HL-60 (cell line): ENCODE measurements around the gene GPALPP1.

Experiments
- DNase-seq, 2 experiments: peaks; one replicate each; pipeline ENCODE4 v3.0.0-alpha.2; 2010 to 2020; ENCODE audit warnings: low read depth in 1 of 2, low spot score in 1 of 2
- H3K27ac ChIP-seq: fragments of 250-450 bp; sonication (Bioruptor Pico); replicated peaks from 2 replicates; pipeline ENCODE4 v1.5.1; 2020; ENCODE audit warnings: mild to moderate bottlenecking, moderate library complexity
- H3K27me3 ChIP-seq: fragments of 250-450 bp; sonication (Bioruptor Pico); 2 replicates; pipeline ENCODE4 v1.5.1; 2021; ENCODE audit warnings: mild to moderate bottlenecking, moderate library complexity; ENCODE audit not compliant: insufficient read depth, poor library complexity, severe bottlenecking
- H3K4me3 ChIP-seq: replicated peaks from 2 replicates; pipeline ENCODE4 v1.5.1; 2011; ENCODE audit warnings: mild to moderate bottlenecking, control low read depth, low read length; ENCODE audit not compliant: insufficient read depth
- GABPA ChIP-seq: IDR thresholded peaks from 2 replicates; pipeline ENCODE4 v1.6.1; 2012; ENCODE audit warnings: low read depth
- POLR2AphosphoS5 ChIP-seq: IDR thresholded peaks from 2 replicates; pipeline ENCODE4 v1.6.1; 2012; ENCODE audit warnings: low read depth
- SPI1 ChIP-seq: IDR thresholded peaks from 2 replicates; pipeline ENCODE4 v1.6.1; 2012; ENCODE audit warnings: low read depth, mild to moderate bottlenecking, borderline replicate concordance
- TF ChIP-seq, protein P1 (sequence below): IDR thresholded peaks from one replicate; pipeline ENCODE4 v1.5.1; 2011; ENCODE audit warnings: low read length, control low read depth, inconsistent platforms; ENCODE audit not compliant: insufficient read depth
- TF ChIP-seq, protein P2 (sequence below): IDR thresholded peaks from 2 replicates; pipeline ENCODE4 v1.6.1; 2012; ENCODE audit warnings: low read depth; ENCODE audit not compliant: insufficient replicate concordance

GPALPP1 gene

DNA sequence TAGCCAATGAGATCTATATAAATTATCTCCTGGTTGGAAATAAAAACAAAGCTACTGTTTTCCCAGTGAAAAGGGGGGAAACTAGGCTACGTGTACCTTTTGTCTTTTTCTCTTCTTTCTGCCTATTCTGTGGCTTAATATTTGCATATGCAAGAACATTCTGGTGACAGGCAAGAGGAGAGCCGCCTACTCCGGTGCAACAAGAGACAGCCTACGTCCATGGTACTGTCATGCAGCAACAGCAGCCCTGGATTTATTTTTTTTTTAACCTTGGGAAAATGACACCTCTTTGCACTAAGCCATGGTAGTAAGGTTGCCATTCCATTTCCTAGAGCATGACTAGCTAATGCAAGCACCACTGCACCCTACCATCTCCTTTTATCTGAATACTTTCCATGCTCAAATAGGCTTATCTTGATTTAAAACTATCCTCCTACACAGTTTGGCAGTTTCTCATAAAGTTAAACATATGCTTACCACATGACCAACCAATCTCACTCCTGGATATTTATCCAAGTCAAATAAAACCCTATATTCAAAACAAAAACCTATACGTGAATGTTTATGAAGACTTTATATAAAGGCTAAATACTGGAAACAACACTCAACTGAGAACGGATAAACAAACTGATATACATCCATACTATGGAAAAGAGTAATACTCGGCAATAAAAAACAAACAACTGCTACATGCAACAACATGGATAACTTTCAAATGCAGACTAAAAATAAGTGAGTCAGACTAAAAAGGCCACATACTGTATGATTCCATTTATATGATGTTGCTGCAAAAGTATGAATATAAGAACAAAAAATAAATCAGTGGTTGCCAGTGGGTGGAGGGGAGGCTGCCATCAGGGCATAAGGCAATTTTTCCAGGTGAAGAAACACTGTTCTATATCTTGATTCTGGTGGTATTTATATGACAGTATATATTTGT lies 17.4 kb upstream of the GPALPP1 start:
- H3K27ac ChIP-seq = no peak overlapping the region

DNA sequence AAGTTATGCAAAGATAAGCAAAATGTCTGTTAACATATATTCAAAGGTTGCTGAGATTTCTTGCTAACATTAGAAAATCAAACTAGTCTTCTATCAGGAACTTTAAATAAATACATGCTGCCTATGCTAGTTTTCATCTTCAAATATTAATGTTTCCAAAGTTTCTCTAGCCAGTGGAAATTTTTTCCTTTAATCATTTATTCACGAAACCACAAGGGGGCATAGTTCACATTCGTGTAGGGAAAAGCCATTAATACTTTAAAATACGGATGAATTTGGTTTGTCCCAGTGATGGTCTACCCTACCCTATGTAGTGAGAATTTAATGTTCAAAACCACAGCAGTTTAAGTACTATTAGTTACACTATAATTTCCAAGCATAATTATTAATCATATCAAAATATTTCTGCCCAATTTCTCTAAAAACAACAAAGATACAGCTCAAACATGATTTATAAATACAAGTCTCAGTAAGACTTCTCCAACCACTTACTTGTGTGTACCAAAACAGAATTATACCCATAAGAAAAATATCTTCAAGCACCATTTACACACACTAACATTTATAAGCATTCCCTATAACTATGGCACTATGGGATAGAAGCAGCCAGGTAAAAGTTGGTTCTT lies 16.3 kb upstream of the GPALPP1 start:
- Histone ChIP-seq H3K4me3 (no peak overlapping the region), H3K27me3 (no peaks in the 10 kb centered on the region), H3K27ac (no peak overlapping the region)
- DNase-seq = no peak
- TF ChIP-seq SPI1 (no peak), GABPA (no peak)
- TF ChIP-seq, protein P1, sequence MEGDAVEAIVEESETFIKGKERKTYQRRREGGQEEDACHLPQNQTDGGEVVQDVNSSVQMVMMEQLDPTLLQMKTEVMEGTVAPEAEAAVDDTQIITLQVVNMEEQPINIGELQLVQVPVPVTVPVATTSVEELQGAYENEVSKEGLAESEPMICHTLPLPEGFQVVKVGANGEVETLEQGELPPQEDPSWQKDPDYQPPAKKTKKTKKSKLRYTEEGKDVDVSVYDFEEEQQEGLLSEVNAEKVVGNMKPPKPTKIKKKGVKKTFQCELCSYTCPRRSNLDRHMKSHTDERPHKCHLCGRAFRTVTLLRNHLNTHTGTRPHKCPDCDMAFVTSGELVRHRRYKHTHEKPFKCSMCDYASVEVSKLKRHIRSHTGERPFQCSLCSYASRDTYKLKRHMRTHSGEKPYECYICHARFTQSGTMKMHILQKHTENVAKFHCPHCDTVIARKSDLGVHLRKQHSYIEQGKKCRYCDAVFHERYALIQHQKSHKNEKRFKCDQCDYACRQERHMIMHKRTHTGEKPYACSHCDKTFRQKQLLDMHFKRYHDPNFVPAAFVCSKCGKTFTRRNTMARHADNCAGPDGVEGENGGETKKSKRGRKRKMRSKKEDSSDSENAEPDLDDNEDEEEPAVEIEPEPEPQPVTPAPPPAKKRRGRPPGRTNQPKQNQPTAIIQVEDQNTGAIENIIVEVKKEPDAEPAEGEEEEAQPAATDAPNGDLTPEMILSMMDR = peak; percentile 7

More for the DNA sequence above, 17.4 kb upstream of the GPALPP1 start:
- TF ChIP-seq POLR2AphosphoS5 (no peak), GABPA (no peak), SPI1 (no peak)
- TF ChIP-seq, protein P1 = no peak
- TF ChIP-seq, protein P2, sequence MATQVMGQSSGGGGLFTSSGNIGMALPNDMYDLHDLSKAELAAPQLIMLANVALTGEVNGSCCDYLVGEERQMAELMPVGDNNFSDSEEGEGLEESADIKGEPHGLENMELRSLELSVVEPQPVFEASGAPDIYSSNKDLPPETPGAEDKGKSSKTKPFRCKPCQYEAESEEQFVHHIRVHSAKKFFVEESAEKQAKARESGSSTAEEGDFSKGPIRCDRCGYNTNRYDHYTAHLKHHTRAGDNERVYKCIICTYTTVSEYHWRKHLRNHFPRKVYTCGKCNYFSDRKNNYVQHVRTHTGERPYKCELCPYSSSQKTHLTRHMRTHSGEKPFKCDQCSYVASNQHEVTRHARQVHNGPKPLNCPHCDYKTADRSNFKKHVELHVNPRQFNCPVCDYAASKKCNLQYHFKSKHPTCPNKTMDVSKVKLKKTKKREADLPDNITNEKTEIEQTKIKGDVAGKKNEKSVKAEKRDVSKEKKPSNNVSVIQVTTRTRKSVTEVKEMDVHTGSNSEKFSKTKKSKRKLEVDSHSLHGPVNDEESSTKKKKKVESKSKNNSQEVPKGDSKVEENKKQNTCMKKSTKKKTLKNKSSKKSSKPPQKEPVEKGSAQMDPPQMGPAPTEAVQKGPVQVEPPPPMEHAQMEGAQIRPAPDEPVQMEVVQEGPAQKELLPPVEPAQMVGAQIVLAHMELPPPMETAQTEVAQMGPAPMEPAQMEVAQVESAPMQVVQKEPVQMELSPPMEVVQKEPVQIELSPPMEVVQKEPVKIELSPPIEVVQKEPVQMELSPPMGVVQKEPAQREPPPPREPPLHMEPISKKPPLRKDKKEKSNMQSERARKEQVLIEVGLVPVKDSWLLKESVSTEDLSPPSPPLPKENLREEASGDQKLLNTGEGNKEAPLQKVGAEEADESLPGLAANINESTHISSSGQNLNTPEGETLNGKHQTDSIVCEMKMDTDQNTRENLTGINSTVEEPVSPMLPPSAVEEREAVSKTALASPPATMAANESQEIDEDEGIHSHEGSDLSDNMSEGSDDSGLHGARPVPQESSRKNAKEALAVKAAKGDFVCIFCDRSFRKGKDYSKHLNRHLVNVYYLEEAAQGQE = no peak
- no peak for DNase-seq
- H3K27me3 ChIP-seq = no peaks in the 10 kb centered on the region
- H3K4me3 ChIP-seq = no peak overlapping the region

DNA sequence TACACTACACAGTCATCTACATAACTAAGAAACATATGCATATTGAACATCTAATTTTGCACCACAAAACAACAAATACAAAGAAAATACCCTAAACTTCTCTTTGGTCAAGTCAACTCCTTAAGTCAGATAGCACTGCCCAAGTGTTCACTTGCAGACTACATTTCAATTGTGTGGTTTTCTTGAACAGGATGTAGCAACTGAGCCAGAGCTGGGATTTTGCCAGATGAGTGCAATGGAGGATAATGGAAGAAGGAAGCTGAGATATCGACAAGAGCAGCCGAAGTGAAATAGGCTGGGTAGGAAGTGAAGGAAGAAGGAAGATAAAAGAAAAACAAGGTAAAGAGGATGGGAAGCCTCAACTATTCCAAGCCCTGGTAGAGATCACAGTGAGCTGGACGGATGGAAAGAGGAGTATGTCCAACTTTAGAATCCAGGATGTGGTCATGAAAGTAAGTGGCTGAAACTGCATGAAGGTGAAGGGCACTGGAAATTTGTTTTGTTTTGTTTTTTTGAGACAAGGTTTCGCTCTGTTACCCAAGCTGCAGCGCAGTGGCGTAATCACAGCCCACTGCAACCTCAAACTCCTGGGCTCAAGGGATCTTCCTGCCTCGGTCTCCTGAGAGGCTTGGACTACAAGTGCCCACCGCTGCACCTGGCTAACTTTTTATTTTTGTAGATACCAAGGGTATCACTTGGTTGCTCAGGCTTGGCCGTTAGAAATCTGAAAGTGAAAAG lies 15.1 kb upstream of the GPALPP1 start:
- H3K4me3 ChIP-seq = no peak overlapping the region
- no peaks in the 10 kb centered on the region for H3K27me3 ChIP-seq
- peak overlapping the region; percentile 45 for H3K27ac ChIP-seq
- peak in 1 of 2 experiments; percentile 87 for DNase-seq
- TF ChIP-seq POLR2AphosphoS5 = 0 out of 2 replicates have a peak, but pooled peaks have one; percentile 25
- TF ChIP-seq, protein P2 = no peak
- TF ChIP-seq SPI1 = peak; percentile 8; the same call in 1 of the 2 replicates

DNA sequence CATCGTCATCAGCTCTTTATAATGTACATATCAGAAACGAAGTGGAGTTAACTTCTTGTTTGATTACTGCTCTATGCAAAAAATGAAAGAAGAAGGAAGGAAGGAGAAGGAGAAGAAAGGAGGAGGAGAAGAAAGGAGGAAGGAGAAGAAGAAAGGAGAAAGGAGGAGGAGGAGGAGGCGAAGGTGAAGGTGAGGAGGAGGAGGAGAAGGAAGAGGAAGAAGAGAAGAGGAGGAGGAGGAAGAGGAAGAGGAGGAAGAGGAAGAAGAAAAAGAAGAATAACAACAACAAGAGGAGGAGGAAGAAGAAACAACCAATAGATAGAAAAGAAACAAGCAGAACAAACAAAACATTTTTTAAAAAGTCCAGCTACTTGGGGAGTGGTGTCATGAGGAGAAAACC lies 13.1 kb upstream of the GPALPP1 start:
- Histone ChIP-seq H3K27me3 (no peaks in the 10 kb centered on the region), H3K27ac (no peak overlapping the region), H3K4me3 (no peak overlapping the region)
- TF ChIP-seq SPI1 (no peak), POLR2AphosphoS5 (no peak), GABPA (no peak)
- TF ChIP-seq, protein P1 = no peak
- TF ChIP-seq, protein P2 = no peak
- DNase-seq = no peak
